T-helper 22 cell (primary cell): ENCODE data around the gene GDPD1.
"Not testable (repeated sequence)": the region's sequence is repeated elsewhere in the genome, so short reads cannot be mapped to it uniquely, and the experiment has no call there.

Experiments used
- DNase-seq: peaks from one replicate; pipeline ENCODE4 v3.0.0-alpha.2; 2020; ENCODE audit warnings: low read depth

GDPD1 gene

DNA sequence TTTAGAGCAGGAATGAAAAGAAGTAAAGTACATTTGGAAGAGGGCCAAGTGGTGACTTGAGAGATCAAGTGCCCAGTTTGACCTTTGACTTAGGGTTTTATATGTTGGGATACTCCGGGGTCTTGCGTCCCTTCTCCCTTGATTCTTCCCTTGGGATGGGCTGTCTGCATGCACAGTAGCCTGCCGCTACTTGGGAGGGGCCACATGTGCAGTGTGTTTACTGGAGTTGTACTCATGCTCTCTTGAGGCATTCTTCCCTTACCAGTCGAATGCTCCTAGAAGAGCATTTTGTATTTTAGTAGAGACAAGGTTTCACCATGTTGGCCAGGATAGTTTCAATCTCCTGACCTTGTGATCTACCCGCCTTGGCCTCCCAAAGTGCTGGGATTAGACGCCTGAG lies 23.8 kb downstream of the GDPD1 start:
- DNase-seq = no peak

- no peak for DNase-seq
Measured at GRCh38 chr17:59254742-59255141, 34.4 kb downstream of the GDPD1 start.

- DNase-seq = no peak
Measured at GRCh38 chr17:59257101-59257500, 36.8 kb downstream of the GDPD1 start.

GRCh38 chr17:59260722-59261121 lies 40.4 kb downstream of the GDPD1 start:
- DNase-seq = no peak

DNA sequence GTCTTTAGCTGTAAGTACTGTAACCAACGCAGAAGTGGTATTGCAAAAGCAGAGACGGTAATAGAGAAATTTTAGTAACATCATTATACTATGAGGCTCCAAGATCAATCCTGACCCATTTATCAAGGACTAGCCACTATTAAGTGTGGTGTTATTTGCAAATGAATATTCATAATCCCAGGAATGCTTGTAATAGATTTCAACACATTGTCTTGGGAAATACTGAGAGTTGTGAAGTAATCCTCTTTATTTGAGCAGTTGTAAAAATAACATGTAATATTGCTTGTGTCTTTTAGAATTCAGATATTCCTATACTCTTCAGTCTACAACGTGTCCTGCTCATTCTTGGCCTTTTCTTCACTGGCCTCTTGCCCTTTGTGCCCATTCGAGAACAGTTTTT lies 46.4 kb downstream of the GDPD1 start:
- DNase-seq = no peak

- DNase-seq = no peak
Measured at GRCh38 chr17:59267776-59268175, 47.5 kb downstream of the GDPD1 start.

GRCh38 chr17:59275618-59276017 lies 55.3 kb downstream of the GDPD1 start:
- no peak for DNase-seq

GRCh38 chr17:59277031-59277430 lies 56.7 kb downstream of the GDPD1 start:
- DNase-seq = no peak

- DNase-seq = no peak
Measured at GRCh38 chr17:59278406-59278805, 58.1 kb downstream of the GDPD1 start.

DNA sequence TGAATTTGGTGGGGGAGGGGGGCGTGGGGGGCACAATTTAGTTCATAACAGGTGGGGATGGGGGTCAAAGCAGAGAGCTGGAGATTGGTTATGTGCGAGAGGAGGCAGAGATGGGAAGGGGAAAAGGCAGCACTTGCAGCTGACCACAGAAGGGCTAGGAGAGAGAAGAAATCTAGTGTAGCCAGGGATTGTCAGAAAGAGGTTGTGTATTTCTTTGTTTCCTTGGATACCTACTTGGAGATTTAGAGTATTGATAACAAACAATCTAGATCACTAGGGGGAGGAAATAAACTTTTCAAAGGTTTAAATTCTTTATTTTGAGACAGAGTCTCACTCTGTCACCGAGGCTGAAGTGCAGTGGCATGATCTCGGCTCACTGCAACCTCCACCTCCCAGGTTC lies 64.0 kb downstream of the GDPD1 start:
- DNase-seq = no peak

GRCh38 chr17:59287452-59287851 lies 67.1 kb downstream of the GDPD1 start:
- DNase-seq = no peak

- DNase-seq = no peak
Measured at GRCh38 chr17:59287891-59288290, 67.6 kb downstream of the GDPD1 start.

- DNase-seq = no peak
Measured at GRCh38 chr17:59289981-59290301, 69.6 kb downstream of the GDPD1 start.

- DNase-seq = not testable (repeated sequence)
Measured at GRCh38 chr17:59290302-59290998, 70.1 kb downstream of the GDPD1 start.

DNA sequence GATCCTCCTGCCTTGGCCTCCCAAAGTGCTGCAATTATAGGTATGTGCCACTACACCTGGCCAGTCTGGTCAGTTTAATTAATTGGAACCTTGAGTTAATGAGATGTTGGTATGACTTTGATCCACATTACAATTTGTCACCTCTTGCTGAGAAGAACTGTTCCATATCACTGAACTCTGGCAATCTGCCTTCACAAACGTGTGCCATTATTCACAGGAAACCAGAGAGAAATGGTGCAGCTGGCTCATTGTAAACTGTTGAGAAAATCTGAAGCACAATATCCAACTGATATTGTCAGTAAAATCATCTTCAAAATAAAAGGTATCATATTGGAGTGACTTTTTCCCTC lies 71.8 kb downstream of the GDPD1 start:
- no peak for DNase-seq

DNA sequence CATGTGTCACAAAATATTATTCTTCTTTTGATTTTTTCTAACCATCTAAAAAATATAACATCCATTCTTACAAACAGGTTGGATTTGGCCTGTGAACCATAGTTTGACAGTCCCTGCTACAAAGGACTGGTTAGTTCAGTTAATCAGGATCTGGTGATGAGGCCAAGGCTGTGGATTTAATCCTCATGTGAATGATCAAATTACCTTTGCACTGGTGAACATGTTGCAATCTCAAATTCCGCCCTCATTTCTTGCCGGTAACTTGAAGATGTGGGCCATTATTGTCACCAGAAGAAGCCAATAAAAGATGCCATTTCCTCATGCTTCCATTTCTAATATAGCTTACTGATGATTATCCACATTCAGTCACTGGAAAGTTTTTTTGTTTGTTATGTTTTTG lies 75.9 kb downstream of the GDPD1 start:
- no peak for DNase-seq

GRCh38 chr17:59298521-59298920 lies 78.2 kb downstream of the GDPD1 start:
- no peak for DNase-seq

- no peak for DNase-seq
Measured at GRCh38 chr17:59299400-59300092, 79.2 kb downstream of the GDPD1 start.

DNA sequence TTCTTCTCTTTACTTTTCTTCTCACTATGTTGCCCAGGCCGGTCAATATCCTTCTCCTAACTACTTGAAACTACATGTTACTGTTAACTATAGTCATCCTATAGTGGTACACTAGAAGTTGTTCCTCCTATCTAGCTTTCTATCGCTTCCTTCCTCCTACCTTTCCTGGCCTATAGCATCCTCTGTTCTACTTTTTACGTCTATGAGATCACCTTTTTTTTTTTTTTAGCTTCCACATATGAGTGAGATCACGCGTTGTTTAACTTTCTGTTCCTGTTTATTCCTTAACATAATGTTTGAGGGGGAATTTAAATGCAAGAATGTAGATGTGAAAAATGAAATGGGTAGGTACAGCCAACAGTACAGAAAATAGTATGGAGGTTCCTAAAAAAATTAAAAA lies 80.6 kb downstream of the GDPD1 start:
- no peak for DNase-seq

GRCh38 chr17:59304811-59305210 lies 84.5 kb downstream of the GDPD1 start:
- DNase-seq = no peak

- DNase-seq = no peak
Measured at GRCh38 chr17:59310263-59310920, 90.1 kb downstream of the GDPD1 start.

DNA sequence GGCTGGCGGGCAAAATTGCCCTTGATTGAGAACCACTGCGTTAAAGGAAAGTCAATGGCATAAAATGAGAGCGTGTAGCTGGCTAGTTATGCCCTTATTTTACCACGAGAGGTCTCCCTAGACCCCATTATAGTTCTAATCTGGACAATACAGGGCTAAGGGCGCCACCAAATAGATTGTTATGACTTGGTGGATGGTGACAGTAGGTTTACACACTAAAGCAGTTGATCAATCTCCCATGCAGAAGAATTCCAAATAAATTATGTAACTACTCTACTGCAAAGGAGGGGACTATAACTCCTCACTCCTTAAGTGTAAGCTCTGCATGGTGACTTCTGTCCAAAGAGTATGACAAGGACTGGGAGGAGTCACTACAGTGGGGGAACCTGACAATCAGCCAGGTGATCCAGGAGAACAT lies 90.7 kb downstream of the GDPD1 start:
- no peak for DNase-seq

DNA sequence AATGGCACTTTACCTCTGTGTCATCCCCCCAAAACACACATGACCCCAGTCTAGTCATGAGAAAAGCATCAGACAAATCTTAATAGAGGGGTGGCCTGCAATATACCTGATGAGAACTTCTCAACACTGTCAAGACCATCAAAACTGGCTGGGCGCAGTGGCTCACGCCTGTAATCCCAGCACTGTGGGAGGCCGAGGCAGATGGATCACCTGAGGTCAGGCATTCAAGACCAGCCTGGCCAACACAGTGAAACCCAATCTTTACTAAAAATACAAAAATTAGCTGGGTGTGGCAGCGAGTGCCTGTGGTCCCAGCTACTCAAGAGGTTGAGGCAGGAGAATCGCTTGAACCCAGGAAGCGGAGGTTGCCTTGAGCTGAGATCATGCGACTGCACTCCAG lies 91.2 kb downstream of the GDPD1 start:
- DNase-seq = not testable (repeated sequence)

- no peak for DNase-seq
Measured at GRCh38 chr17:59315866-59316265, 95.6 kb downstream of the GDPD1 start.
